Right ventricle myocardium inferior (tissue), 1 donor: Measurements from ENCODE around the gene RABGEF1. TPM values are rescaled to one million over a fixed set of nuclear protein-coding genes. Genes with fewer than 3 reads are reported as not detected.

ENCODE experiments used
- total RNA-seq: library from RNA; stranded (reverse); fragmentation: NEBNext Ultra II Directional; extraction: Animal tissue kit (Norgen Biotek cat#: 25700); gene quantifications from one replicate; pipeline ENCODE4 v1.2.1, GENCODE V29; 2021
- donor health status: DM: no; HTN: yes; CAD: no; lungs with severe emphysema.

Gene RABGEF1
- total RNA-seq, 1 donor from 2014 or later = 16.4 TPM

Other genes with a start within 250 kb of the RABGEF1 start
- 7.8 TPM for gene KCTD7, start 111.9 kb upstream of the RABGEF1 start, total RNA-seq
- gene TMEM248, start 180.5 kb downstream of the RABGEF1 start, total RNA-seq = 45.9 TPM